Hepatocyte (in vitro differentiated cells): Measurements from ENCODE around the gene GCNA. TPM values are rescaled to one million over a fixed set of nuclear protein-coding genes. Genes with fewer than 3 reads are reported as not detected.
"Not testable (repeated sequence)": the region's sequence is repeated elsewhere in the genome, so short reads cannot be mapped to it uniquely, and the experiment has no call there.

Source experiments
- DNase-seq: peaks from one replicate; pipeline ENCODE4 v3.0.0-alpha.2; 2016; ENCODE audit warnings: low spot score
- H2AFZ ChIP-seq: fragments of 200-600 bp; sonication (generic); 2 replicates; pipeline ENCODE4 v1.6.0; 2016; ENCODE audit warnings: antibody characterized with exemption, mild to moderate bottlenecking
- H3K27ac ChIP-seq: fragments of 200-600 bp; sonication (generic); 2 replicates; pipeline ENCODE4 v1.5.1; 2016; ENCODE audit warnings: mild to moderate bottlenecking
- H3K27me3 ChIP-seq: fragments of 200-600 bp; sonication (generic); 2 replicates; pipeline ENCODE4 v1.6.1; 2016
- H3K36me3 ChIP-seq: fragments of 200-600 bp; sonication (generic); replicated peaks from 2 replicates; pipeline ENCODE4 v1.5.1; 2016; ENCODE audit warnings: low read depth; ENCODE audit not compliant: insufficient read depth
- H3K4me1 ChIP-seq: fragments of 200-600 bp; sonication (generic); 2 replicates; pipeline ENCODE4 v1.5.1; 2016; ENCODE audit warnings: mild to moderate bottlenecking, moderate library complexity; ENCODE audit not compliant: insufficient read depth
- H3K4me2 ChIP-seq: fragments of 200-600 bp; sonication (generic); 2 replicates; pipeline ENCODE4 v1.6.0; 2016
- H3K4me3 ChIP-seq: fragments of 200-600 bp; sonication (generic); 2 replicates; pipeline ENCODE4 v1.5.1; 2016; ENCODE audit warnings: mild to moderate bottlenecking
- H3K79me2 ChIP-seq: fragments of 200-600 bp; sonication (generic); 2 replicates; pipeline ENCODE4 v1.6.0; 2017; ENCODE audit warnings: mild to moderate bottlenecking
- H3K9me2 ChIP-seq: fragments of 200-600 bp; sonication (generic); replicated peaks from 2 replicates; pipeline ENCODE4 v1.6.0; 2017; ENCODE audit warnings: mild to moderate bottlenecking; ENCODE audit not compliant: insufficient read depth
- H3K9me3 ChIP-seq: fragments of 200-600 bp; sonication (generic); 2 replicates; pipeline ENCODE4 v1.5.1; 2016; ENCODE audit warnings: low read depth, mild to moderate bottlenecking
- H4K20me1 ChIP-seq: fragments of 200-600 bp; sonication (generic); 2 replicates; pipeline ENCODE4 v1.6.0; 2016; ENCODE audit warnings: mild to moderate bottlenecking; ENCODE audit not compliant: insufficient read depth, poor library complexity, severe bottlenecking
- EZH2 ChIP-seq: fragments of 200-600 bp; sonication (generic); IDR thresholded peaks from 2 replicates; pipeline ENCODE4 v1.6.1; 2016; ENCODE audit warnings: antibody characterized with exemption, mild to moderate bottlenecking, borderline replicate concordance
- EZH2phosphoT487 ChIP-seq: fragments of 200-600 bp; sonication (generic); IDR thresholded peaks from one replicate; pipeline ENCODE4 v1.6.1; 2018; ENCODE audit warnings: antibody characterized with exemption, mild to moderate bottlenecking, low read depth, moderate library complexity; ENCODE audit not compliant: unreplicated experiment, severe bottlenecking
- WGBS: methylation state at CpG from one replicate; pipeline ENCODE4 v1.1.6; 2016; ENCODE audit warnings: low lambda C conversion rate; ENCODE audit errors: missing lambda C conversion rate; 5-methylcytosine and 5-hydroxymethylcytosine counted together
- polyA plus RNA-seq: library from polyadenylated mRNA; unstranded; fragments of >200 nt; fragmentation: Nextera tagmentation; extraction: Ambion mirVana; gene quantifications from 2 replicates; pipeline ENCODE4 v1.2.1, GENCODE V29; 2016
- total RNA-seq: library from RNA; depleted of rRNA; stranded (reverse); fragments of >200 nt; gene quantifications from 2 replicates; pipeline ENCODE4 v1.2.3, GENCODE V29; 2014
- TF ChIP-seq, protein P1 (sequence below): fragments of 200-600 bp; sonication (generic); IDR thresholded peaks from 2 replicates; pipeline ENCODE4 v1.5.1; 2016; ENCODE audit warnings: antibody characterized with exemption, mild to moderate bottlenecking; ENCODE audit not compliant: poor library complexity

Gene GCNA
- total and polyA plus RNA-seq, 2 experiments from 2014 or later: 0.42 to 0.50 TPM

- Histone ChIP-seq H3K36me3 (peaks cover 4% of the 10 kb centered on the region), H3K4me3 (no peak overlapping the region), H4K20me1 (no peaks in the 10 kb centered on the region), H3K27me3 (no peaks in the 10 kb centered on the region), H3K4me2 (no peak overlapping the region), H3K4me1 (no peaks in the 10 kb centered on the region), H2AFZ (no peak overlapping the region), H3K9me2 (no peaks in the 10 kb centered on the region), H3K27ac (no peak overlapping the region), H3K79me2 (no peaks in the 10 kb centered on the region), H3K9me3 (no peaks in the 10 kb centered on the region)
- TF ChIP-seq, protein P1, sequence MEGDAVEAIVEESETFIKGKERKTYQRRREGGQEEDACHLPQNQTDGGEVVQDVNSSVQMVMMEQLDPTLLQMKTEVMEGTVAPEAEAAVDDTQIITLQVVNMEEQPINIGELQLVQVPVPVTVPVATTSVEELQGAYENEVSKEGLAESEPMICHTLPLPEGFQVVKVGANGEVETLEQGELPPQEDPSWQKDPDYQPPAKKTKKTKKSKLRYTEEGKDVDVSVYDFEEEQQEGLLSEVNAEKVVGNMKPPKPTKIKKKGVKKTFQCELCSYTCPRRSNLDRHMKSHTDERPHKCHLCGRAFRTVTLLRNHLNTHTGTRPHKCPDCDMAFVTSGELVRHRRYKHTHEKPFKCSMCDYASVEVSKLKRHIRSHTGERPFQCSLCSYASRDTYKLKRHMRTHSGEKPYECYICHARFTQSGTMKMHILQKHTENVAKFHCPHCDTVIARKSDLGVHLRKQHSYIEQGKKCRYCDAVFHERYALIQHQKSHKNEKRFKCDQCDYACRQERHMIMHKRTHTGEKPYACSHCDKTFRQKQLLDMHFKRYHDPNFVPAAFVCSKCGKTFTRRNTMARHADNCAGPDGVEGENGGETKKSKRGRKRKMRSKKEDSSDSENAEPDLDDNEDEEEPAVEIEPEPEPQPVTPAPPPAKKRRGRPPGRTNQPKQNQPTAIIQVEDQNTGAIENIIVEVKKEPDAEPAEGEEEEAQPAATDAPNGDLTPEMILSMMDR: no peak
- TF ChIP-seq EZH2phosphoT487: no peak
- TF ChIP-seq EZH2: no peak
- 65% methylated on average over 1 of the region's 1 CpG for WGBS
- DNase-seq: no peak
These were observed 14.3 kb upstream of the GCNA start for GRCh38 chrX:71563921-71564320.

- Histone ChIP-seq H3K79me2 (no peaks in the 10 kb centered on the region), H2AFZ (no peak overlapping the region), H3K4me3 (no peak overlapping the region), H3K4me1 (no peaks in the 10 kb centered on the region), H3K9me2 (no peaks in the 10 kb centered on the region), H3K27ac (no peak overlapping the region), H3K36me3 (peaks cover 4% of the 10 kb centered on the region), H4K20me1 (no peaks in the 10 kb centered on the region), H3K9me3 (no peaks in the 10 kb centered on the region), H3K4me2 (no peak overlapping the region), H3K27me3 (no peaks in the 10 kb centered on the region)
- WGBS: 82% methylated on average over 9 of the region's 9 CpGs
- DNase-seq: no peak
- no peak for TF ChIP-seq EZH2phosphoT487
- no peak for TF ChIP-seq EZH2
- TF ChIP-seq, protein P1: no peak
These were observed 12.7 kb upstream of the GCNA start for GRCh38 chrX:71565474-71566041.

DNA sequence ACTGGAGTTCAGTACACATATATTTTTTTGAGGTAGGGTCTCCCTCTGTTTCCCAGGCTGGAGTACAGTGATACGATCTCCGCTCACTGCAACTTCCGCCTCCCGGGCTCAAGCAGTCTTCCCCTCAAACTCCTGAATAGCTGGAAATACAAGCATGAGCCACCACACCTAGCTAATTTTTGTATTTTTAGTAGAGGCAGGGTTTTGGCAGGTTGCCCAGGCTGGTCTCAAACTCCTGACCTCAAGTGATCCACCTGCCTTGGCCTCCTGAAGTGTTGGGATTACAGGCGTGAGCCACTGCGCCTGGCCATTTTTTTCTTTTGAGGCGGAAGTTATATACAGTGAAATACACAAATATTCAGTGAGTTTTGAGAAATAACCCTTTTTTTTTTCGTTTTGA, 6.8 kb upstream of the GCNA start:
- not testable (repeated sequence) for H3K27me3 ChIP-seq, H4K20me1 ChIP-seq, H2AFZ ChIP-seq, H3K9me3 ChIP-seq, H3K27ac ChIP-seq, H3K4me1 ChIP-seq, DNase-seq, H3K9me2 ChIP-seq, H3K4me2 ChIP-seq, H3K4me3 ChIP-seq, H3K36me3 ChIP-seq, H3K79me2 ChIP-seq
- 90% methylated on average over 8 of the region's 8 CpGs for WGBS

- WGBS: 53% methylated on average over 2 of the region's 2 CpGs
- no peaks in the 10 kb centered on the region for H3K36me3 ChIP-seq
- H3K27me3 ChIP-seq: no peaks in the 10 kb centered on the region
These were observed 4.6 kb upstream of the GCNA start for GRCh38 chrX:71573590-71573989.

More at GRCh38 chrX:71573590-71573989, 4.6 kb upstream of the GCNA start:
- no peaks in the 10 kb centered on the region for H3K9me2 ChIP-seq
- no peak overlapping the region for H3K4me2 ChIP-seq
- no peak overlapping the region for H3K27ac ChIP-seq
- no peaks in the 10 kb centered on the region for H3K4me1 ChIP-seq
- no peak overlapping the region for H2AFZ ChIP-seq
- no peaks in the 10 kb centered on the region for H3K9me3 ChIP-seq
- TF ChIP-seq, protein P1: no peak
- TF ChIP-seq EZH2: no peak
- TF ChIP-seq EZH2phosphoT487: no peak
- DNase-seq: no peak
- H3K79me2 ChIP-seq: no peaks in the 10 kb centered on the region
- H3K4me3 ChIP-seq: no peak overlapping the region
- H4K20me1 ChIP-seq: no peaks in the 10 kb centered on the region
